HepG2 (cell line): ENCODE data around the gene PPP1R16B. TPM values are rescaled to one million over a fixed set of nuclear protein-coding genes. Genes with fewer than 3 reads are reported as not detected.

Source experiments
- AHDC1 ChIP-seq: sonication (generic); formaldehyde crosslinking; IDR thresholded peaks from 2 replicates; pipeline ENCODE4 v1.5.1; 2020; ENCODE audit warnings: mild to moderate bottlenecking, missing genetic modification reagents, borderline replicate concordance
- ATF2 ChIP-seq: sonication (generic); formaldehyde crosslinking; IDR thresholded peaks from 2 replicates; pipeline ENCODE4 v1.4.0; 2020; ENCODE audit warnings: missing genetic modification reagents
- E2F2 ChIP-seq: sonication (generic); formaldehyde crosslinking; IDR thresholded peaks from 2 replicates; pipeline ENCODE4 v1.4.0; 2020; ENCODE audit warnings: missing genetic modification reagents, borderline replicate concordance
- FOXC1 ChIP-seq: sonication (generic); formaldehyde crosslinking; IDR thresholded peaks from 2 replicates; pipeline ENCODE4 v1.8.0; 2022; ENCODE audit warnings: mild to moderate bottlenecking, missing genetic modification reagents, borderline replicate concordance
- RNF219 ChIP-seq: sonication (generic); formaldehyde crosslinking; IDR thresholded peaks from 2 replicates; pipeline ENCODE4 v1.5.0; 2020; ENCODE audit warnings: mild to moderate bottlenecking, missing genetic modification reagents
- TRIM24 ChIP-seq: sonication (generic); formaldehyde crosslinking; IDR thresholded peaks from 2 replicates; pipeline ENCODE4 v1.8.0; 2022; ENCODE audit warnings: mild to moderate bottlenecking, missing genetic modification reagents
- ZNF136 ChIP-seq: sonication (generic); formaldehyde crosslinking; IDR thresholded peaks from 2 replicates; pipeline ENCODE4 v1.8.1; 2022; ENCODE audit warnings: low read depth, mild to moderate bottlenecking, moderate library complexity, missing genetic modification reagents
- ZNF3 ChIP-seq: IDR thresholded peaks from 2 replicates; pipeline ENCODE4 v1.7.0; 2017; ENCODE audit warnings: inconsistent platforms
- polyA plus RNA-seq, 8 experiments: library from polyadenylated mRNA; depleted of rRNA in 3 of 8; stranded (reverse) in 7 of 8; unstranded in 1 of 8; fragments of >200 nt; fragmentation: Illumina TruSeq in 4 of 8; extraction: Trizol in 4 of 8; gene quantifications; 2 replicates each; pipeline versions ENCODE4 v1.2.1 to v1.2.3, GENCODE V29; 2011 to 2016; ENCODE audit warnings: low read depth in 4 of 8, missing spikeins in 1 of 8, mixed read lengths in 1 of 8; ENCODE audit not compliant: insufficient read depth in 1 of 8
- total RNA-seq, 5 experiments: library from RNA; depleted of rRNA; stranded (reverse); fragments of >200 nt; fragmentation: Illumina TruSeq; extraction: Trizol; gene quantifications; 2 replicates each; pipeline ENCODE4 v1.2.3, GENCODE V29; 2016; ENCODE audit warnings: low read depth in 1 of 5
- TF ChIP-seq, protein P1 (sequence below): IDR thresholded peaks from 2 replicates; pipeline ENCODE4 v1.6.1; 2018; ENCODE audit warnings: missing genetic modification reagents, mild to moderate bottlenecking, missing compliant biosample characterization
- TF ChIP-seq, protein P2 (sequence below): sonication (generic); formaldehyde crosslinking; IDR thresholded peaks from 2 replicates; pipeline ENCODE4 v1.5.0; 2020; ENCODE audit warnings: mild to moderate bottlenecking, missing genetic modification reagents, borderline replicate concordance
- TF ChIP-seq, protein P3 (sequence below): sonication (generic); formaldehyde crosslinking; conservative IDR thresholded peaks from 2 replicates; pipeline ENCODE4 v1.4.0; 2020; ENCODE audit warnings: missing genetic modification reagents

The PPP1R16B gene
- total and polyA plus RNA-seq, 2 of the 13 experiments (the other 11 are each of a cell fraction or from before 2014, with no cell fraction given), result 0.02 to 0.11 TPM

- TF ChIP-seq, protein P1, sequence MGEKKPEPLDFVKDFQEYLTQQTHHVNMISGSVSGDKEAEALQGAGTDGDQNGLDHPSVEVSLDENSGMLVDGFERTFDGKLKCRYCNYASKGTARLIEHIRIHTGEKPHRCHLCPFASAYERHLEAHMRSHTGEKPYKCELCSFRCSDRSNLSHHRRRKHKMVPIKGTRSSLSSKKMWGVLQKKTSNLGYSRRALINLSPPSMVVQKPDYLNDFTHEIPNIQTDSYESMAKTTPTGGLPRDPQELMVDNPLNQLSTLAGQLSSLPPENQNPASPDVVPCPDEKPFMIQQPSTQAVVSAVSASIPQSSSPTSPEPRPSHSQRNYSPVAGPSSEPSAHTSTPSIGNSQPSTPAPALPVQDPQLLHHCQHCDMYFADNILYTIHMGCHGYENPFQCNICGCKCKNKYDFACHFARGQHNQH (CRISPR knock-in tag), result peak; percentile 84
- TF ChIP-seq TRIM24 (CRISPR knock-in tag), result no peak
- TF ChIP-seq FOXC1 (CRISPR knock-in tag), result peak; percentile 57; the same call in 1 of the 2 replicates
- TF ChIP-seq E2F2, result 0 out of 2 replicates have a peak, but pooled peaks have one; percentile 58
- TF ChIP-seq ATF2, result peak; percentile 65; the same call in 1 of the 2 replicates
- TF ChIP-seq, protein P2, sequence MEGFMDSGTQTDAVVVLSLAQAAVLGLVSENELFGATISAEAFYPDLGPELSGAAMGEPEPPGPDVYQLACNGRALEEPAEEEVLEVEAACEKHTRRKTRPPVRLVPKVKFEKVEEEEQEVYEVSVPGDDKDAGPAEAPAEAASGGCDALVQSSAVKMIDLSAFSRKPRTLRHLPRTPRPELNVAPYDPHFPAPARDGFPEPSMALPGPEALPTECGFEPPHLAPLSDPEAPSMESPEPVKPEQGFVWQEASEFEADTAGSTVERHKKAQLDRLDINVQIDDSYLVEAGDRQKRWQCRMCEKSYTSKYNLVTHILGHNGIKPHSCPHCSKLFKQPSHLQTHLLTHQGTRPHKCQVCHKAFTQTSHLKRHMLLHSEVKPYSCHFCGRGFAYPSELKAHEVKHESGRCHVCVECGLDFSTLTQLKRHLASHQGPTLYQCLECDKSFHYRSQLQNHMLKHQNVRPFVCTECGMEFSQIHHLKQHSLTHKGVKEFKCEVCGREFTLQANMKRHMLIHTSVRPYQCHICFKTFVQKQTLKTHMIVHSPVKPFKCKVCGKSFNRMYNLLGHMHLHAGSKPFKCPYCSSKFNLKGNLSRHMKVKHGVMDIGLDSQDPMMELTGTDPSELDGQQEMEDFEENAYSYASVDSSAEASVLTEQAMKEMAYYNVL, result peak; percentile 74; the same call in 1 of the 2 replicates
- peak; percentile 88 for TF ChIP-seq ZNF3 (CRISPR knock-in tag)
- TF ChIP-seq, protein P3, sequence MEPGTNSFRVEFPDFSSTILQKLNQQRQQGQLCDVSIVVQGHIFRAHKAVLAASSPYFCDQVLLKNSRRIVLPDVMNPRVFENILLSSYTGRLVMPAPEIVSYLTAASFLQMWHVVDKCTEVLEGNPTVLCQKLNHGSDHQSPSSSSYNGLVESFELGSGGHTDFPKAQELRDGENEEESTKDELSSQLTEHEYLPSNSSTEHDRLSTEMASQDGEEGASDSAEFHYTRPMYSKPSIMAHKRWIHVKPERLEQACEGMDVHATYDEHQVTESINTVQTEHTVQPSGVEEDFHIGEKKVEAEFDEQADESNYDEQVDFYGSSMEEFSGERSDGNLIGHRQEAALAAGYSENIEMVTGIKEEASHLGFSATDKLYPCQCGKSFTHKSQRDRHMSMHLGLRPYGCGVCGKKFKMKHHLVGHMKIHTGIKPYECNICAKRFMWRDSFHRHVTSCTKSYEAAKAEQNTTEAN (CRISPR knock-in tag), result peak; percentile 72
- peak; percentile 89; the same call in 1 of the 2 replicates for TF ChIP-seq AHDC1 (CRISPR knock-in tag)
- no peak for TF ChIP-seq RNF219 (CRISPR knock-in tag)
- TF ChIP-seq ZNF136 (CRISPR knock-in tag), result 0 out of 2 replicates have a peak, but pooled peaks have one; percentile 44
Observed at GRCh38 chr20:38825901-38826625, 20.6 kb downstream of the PPP1R16B start (continued).
